ENCODE data around the gene EGLN3.

EGLN3 gene

DNA sequence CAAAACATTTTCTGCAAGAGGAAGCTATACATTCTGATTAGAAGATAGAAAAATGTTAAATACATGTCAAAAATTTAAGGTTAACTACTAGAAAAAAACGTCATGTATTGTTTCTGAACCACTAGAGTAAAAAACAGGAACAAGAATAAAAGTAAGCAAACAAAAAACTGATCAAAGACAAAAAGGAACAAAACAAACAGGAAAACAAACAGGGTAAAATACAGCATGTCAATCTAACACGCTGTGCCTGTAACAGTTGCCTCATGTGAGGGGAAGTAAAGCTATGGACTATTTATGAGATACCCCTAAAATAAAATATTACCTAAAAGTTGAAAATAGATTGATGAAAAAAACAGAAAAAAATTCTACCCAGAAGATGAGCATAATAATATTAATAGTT, 43.9 kb downstream of the EGLN3 start:
- H3K9ac ChIP-seq (ENCODE audit: low read length), result no peak overlapping the region
- no peak overlapping the region for H4K8ac ChIP-seq (ENCODE audit: low read depth, low read length)
- H3K56ac ChIP-seq (ENCODE audit: low read length), result no peak overlapping the region
- H3K18ac ChIP-seq (ENCODE audit: low read length), result no peak overlapping the region
- no peak overlapping the region for H4K5ac ChIP-seq (ENCODE audit: low read length)
- no peak overlapping the region for H3K23ac ChIP-seq (ENCODE audit: low read length)
- no peak overlapping the region for H3K27ac ChIP-seq (ENCODE audit: low read depth, low read length)
- no peak for DNase-seq
- H3K79me2 ChIP-seq (ENCODE audit: control insufficient read depth, insufficient read depth, low read length), result no peaks in the 10 kb centered on the region
- H2BK5ac ChIP-seq (ENCODE audit: low read length), result no peak overlapping the region
- no peaks in the 10 kb centered on the region for H3K27me3 ChIP-seq (ENCODE audit: insufficient read depth, low read length, poor library complexity)
- no peaks in the 10 kb centered on the region for H3K4me1 ChIP-seq (ENCODE audit: control insufficient read depth, low read depth, low read length)
- no peak overlapping the region for H2BK15ac ChIP-seq (replicated peaks; ENCODE audit: low read depth)
- H2AK5ac ChIP-seq (ENCODE audit: low read length), result no peak overlapping the region
- H3K4me3 ChIP-seq (ENCODE audit: low read length), result no peak overlapping the region
- no peaks in the 10 kb centered on the region for H3K79me1 ChIP-seq (ENCODE audit: low read length)
- no peaks in the 10 kb centered on the region for H3K36me3 ChIP-seq (ENCODE audit: control insufficient read depth, insufficient read depth, low read length)
- WGBS (ENCODE audit: extremely low coverage, insufficient coverage, low lambda C conversion rate), result no CpG with 5 or more reads among the region's 2 CpGs
- H2BK120ac ChIP-seq (ENCODE audit: low read depth, low read length), result no peak overlapping the region
- no peak overlapping the region for H3K4me2 ChIP-seq (ENCODE audit: low read length)
- no peak overlapping the region for H3K4ac ChIP-seq (ENCODE audit: low read depth, low read length)

DNA sequence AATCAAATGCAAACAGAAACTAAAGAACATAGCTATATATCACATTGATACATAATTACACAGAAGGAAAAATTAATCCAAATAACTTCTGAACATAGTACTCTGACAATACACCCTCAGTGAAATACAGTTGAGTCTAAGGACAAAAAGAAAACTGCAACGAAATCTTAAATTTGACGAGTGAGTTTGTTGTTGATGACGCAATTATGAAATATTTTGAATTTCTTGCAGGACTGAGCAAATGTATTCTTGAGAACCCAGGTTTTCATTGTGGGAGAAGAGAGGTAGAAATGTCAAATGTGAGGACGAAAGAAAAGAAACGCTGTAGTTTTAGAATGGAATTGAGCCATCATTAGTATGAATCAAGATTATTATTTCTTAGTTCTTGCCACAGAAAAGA, 46.3 kb downstream of the EGLN3 start:
- WGBS (ENCODE audit: extremely low coverage, insufficient coverage, low lambda C conversion rate), result 100% methylated on average over 3 of the region's 5 CpGs
- Histone ChIP-seq H4K8ac (ENCODE audit: low read depth, low read length) (no peak overlapping the region), H3K9ac (ENCODE audit: low read length) (no peak overlapping the region), H3K79me1 (ENCODE audit: low read length) (no peaks in the 10 kb centered on the region), H2BK5ac (ENCODE audit: low read length) (no peak overlapping the region), H3K27ac (ENCODE audit: low read depth, low read length) (no peak overlapping the region), H3K36me3 (ENCODE audit: control insufficient read depth, insufficient read depth, low read length) (no peaks in the 10 kb centered on the region), H3K4ac (ENCODE audit: low read depth, low read length) (no peak overlapping the region), H3K79me2 (ENCODE audit: control insufficient read depth, insufficient read depth, low read length) (no peaks in the 10 kb centered on the region), H3K27me3 (ENCODE audit: insufficient read depth, low read length, poor library complexity) (no peaks in the 10 kb centered on the region), H3K18ac (ENCODE audit: low read length) (no peak overlapping the region), H3K4me2 (ENCODE audit: low read length) (no peak overlapping the region), H2BK120ac (ENCODE audit: low read depth, low read length) (no peak overlapping the region), H2BK15ac (replicated peaks; ENCODE audit: low read depth) (no peak overlapping the region), H4K5ac (ENCODE audit: low read length) (no peak overlapping the region), H3K23ac (ENCODE audit: low read length) (no peak overlapping the region), H3K4me1 (ENCODE audit: control insufficient read depth, low read depth, low read length) (no peaks in the 10 kb centered on the region), H3K56ac (ENCODE audit: low read length) (no peak overlapping the region), H3K4me3 (ENCODE audit: low read length) (no peak overlapping the region), H2AK5ac (ENCODE audit: low read length) (no peak overlapping the region)
- no peak for DNase-seq

DNA sequence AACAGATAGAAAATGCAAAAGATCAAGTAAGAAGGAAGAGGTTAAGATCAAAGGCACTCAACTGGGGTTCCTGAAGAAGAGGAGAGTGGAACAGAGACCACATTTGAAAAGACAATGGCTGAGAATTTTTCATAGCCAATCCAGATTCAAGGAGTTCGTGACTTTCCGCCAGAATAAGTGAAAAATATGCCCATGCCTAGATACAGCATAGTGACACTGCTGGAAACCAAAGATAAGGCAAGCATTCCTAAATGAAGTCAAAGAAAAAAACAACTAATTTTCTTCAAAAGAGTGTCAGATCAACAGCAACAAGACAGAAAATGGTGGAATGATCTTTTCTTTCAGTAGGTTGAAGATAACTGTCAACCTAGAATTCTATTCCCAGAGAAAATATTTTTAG, 47.5 kb downstream of the EGLN3 start:
- no peak for DNase-seq

DNA sequence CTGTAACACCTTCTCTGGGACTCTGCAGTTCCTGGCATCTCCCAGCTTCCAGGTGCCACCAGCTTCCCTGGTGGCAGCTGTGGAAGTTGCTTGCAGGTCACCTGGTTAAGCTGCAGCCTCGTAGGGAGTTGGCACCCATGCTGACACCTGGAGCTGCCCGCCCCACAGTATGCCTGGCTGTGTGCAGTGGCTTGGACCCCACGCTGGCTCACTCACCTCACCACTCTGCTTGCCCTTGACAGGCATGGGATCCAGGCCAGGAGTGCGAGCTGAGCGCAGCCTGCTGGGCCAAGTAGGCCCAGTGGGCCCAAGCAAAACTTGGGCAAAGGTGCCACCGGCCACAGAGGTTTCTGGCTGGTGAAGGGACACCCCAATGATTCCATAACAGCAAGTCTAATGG, 48.5 kb downstream of the EGLN3 start:
- Histone ChIP-seq H3K9ac (ENCODE audit: low read length) (no peak overlapping the region), H3K4me3 (ENCODE audit: low read length) (no peak overlapping the region), H3K23ac (ENCODE audit: low read length) (no peak overlapping the region), H3K79me2 (ENCODE audit: control insufficient read depth, insufficient read depth, low read length) (no peaks in the 10 kb centered on the region), H3K4me2 (ENCODE audit: low read length) (no peak overlapping the region), H3K27ac (ENCODE audit: low read depth, low read length) (no peak overlapping the region), H3K4ac (ENCODE audit: low read depth, low read length) (no peak overlapping the region), H2BK5ac (ENCODE audit: low read length) (no peak overlapping the region), H3K4me1 (ENCODE audit: control insufficient read depth, low read depth, low read length) (no peaks in the 10 kb centered on the region), H2BK15ac (replicated peaks; ENCODE audit: low read depth) (no peak overlapping the region), H3K56ac (ENCODE audit: low read length) (no peak overlapping the region), H4K8ac (ENCODE audit: low read depth, low read length) (no peak overlapping the region), H2BK120ac (ENCODE audit: low read depth, low read length) (no peak overlapping the region), H3K18ac (ENCODE audit: low read length) (no peak overlapping the region), H3K79me1 (ENCODE audit: low read length) (no peaks in the 10 kb centered on the region), H4K5ac (ENCODE audit: low read length) (no peak overlapping the region), H3K27me3 (ENCODE audit: insufficient read depth, low read length, poor library complexity) (no peaks in the 10 kb centered on the region), H2AK5ac (ENCODE audit: low read length) (no peak overlapping the region), H3K36me3 (ENCODE audit: control insufficient read depth, insufficient read depth, low read length) (no peaks in the 10 kb centered on the region)
- DNase-seq, result no peak
- WGBS (ENCODE audit: extremely low coverage, insufficient coverage, low lambda C conversion rate), result no CpG with 5 or more reads among the region's 6 CpGs

More for the DNA sequence above, 47.5 kb downstream of the EGLN3 start:
- no peaks in the 10 kb centered on the region for H3K36me3 ChIP-seq (ENCODE audit: control insufficient read depth, insufficient read depth, low read length)
- no peak overlapping the region for H3K4me3 ChIP-seq (ENCODE audit: low read length)
- H3K79me2 ChIP-seq (ENCODE audit: control insufficient read depth, insufficient read depth, low read length), result no peaks in the 10 kb centered on the region
- no peak overlapping the region for H2AK5ac ChIP-seq (ENCODE audit: low read length)
- no peak overlapping the region for H3K18ac ChIP-seq (ENCODE audit: low read length)
- no peaks in the 10 kb centered on the region for H3K27me3 ChIP-seq (ENCODE audit: insufficient read depth, low read length, poor library complexity)
- H2BK5ac ChIP-seq (ENCODE audit: low read length), result no peak overlapping the region
- no peaks in the 10 kb centered on the region for H3K79me1 ChIP-seq (ENCODE audit: low read length)
- no peak overlapping the region for H3K9ac ChIP-seq (ENCODE audit: low read length)
- H4K5ac ChIP-seq (ENCODE audit: low read length), result no peak overlapping the region
- H3K27ac ChIP-seq (ENCODE audit: low read depth, low read length), result no peak overlapping the region
- no peak overlapping the region for H2BK15ac ChIP-seq (replicated peaks; ENCODE audit: low read depth)
- H4K8ac ChIP-seq (ENCODE audit: low read depth, low read length), result no peak overlapping the region
- H2BK120ac ChIP-seq (ENCODE audit: low read depth, low read length), result no peak overlapping the region
- WGBS (ENCODE audit: extremely low coverage, insufficient coverage, low lambda C conversion rate), result no CpG with 5 or more reads among the region's 2 CpGs
- H3K56ac ChIP-seq (ENCODE audit: low read length), result no peak overlapping the region
- no peak overlapping the region for H3K4ac ChIP-seq (ENCODE audit: low read depth, low read length)
- H3K23ac ChIP-seq (ENCODE audit: low read length), result no peak overlapping the region
- no peaks in the 10 kb centered on the region for H3K4me1 ChIP-seq (ENCODE audit: control insufficient read depth, low read depth, low read length)
- no peak overlapping the region for H3K4me2 ChIP-seq (ENCODE audit: low read length)

DNA sequence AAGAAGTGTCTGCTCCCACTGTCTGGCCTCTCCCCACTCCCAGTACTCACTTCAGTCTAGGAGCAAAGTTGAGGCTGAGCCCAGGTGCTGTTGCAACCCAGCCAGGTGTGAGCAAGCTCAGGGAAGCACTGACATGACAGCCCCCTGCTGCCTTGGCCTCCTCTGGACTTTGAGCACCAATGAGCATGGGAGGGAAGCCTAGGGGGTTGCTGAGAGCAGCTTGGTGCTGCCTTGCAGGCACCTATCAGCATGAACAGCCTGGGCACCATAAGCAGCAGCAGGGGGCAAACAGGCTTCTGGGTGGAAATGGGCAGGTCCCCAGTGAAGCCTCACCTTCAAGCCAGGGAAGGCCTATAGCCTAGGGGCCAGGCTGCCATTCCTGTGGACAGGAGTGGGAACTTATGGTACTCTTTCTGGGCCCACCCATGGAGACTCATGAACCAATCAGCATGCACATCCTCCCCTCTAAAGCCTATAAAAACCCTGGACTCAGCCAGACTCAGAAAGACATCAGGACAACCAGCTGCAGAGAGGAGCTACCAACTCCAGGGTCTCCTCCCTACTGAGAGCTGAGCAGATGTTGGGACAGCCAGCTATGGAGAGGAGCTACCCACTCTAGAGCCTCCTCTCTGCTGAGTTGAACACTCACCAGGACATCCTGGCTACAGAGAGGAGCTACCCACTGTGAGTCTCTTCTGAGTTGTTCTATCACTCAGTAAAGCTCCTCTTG, 49.3 kb downstream of the EGLN3 start:
- no peak overlapping the region for H3K23ac ChIP-seq (ENCODE audit: low read length)
- no peak overlapping the region for H3K4me2 ChIP-seq (ENCODE audit: low read length)
- no peak overlapping the region for H3K18ac ChIP-seq (ENCODE audit: low read length)
- no peak overlapping the region for H3K56ac ChIP-seq (ENCODE audit: low read length)
- no peak overlapping the region for H3K9ac ChIP-seq (ENCODE audit: low read length)
- H4K8ac ChIP-seq (ENCODE audit: low read depth, low read length), result no peak overlapping the region
- no peak overlapping the region for H3K4me3 ChIP-seq (ENCODE audit: low read length)
- no peak overlapping the region for H2BK15ac ChIP-seq (replicated peaks; ENCODE audit: low read depth)
- no peak overlapping the region for H4K5ac ChIP-seq (ENCODE audit: low read length)
- H3K79me1 ChIP-seq (ENCODE audit: low read length), result no peaks in the 10 kb centered on the region
- H3K4me1 ChIP-seq (ENCODE audit: control insufficient read depth, low read depth, low read length), result no peaks in the 10 kb centered on the region
- H3K27ac ChIP-seq (ENCODE audit: low read depth, low read length), result no peak overlapping the region
- no peak overlapping the region for H2AK5ac ChIP-seq (ENCODE audit: low read length)
- H2BK5ac ChIP-seq (ENCODE audit: low read length), result no peak overlapping the region
- H3K27me3 ChIP-seq (ENCODE audit: insufficient read depth, low read length, poor library complexity), result no peaks in the 10 kb centered on the region
- no peaks in the 10 kb centered on the region for H3K79me2 ChIP-seq (ENCODE audit: control insufficient read depth, insufficient read depth, low read length)
- no peak for DNase-seq
- H3K4ac ChIP-seq (ENCODE audit: low read depth, low read length), result no peak overlapping the region
- no peak overlapping the region for H2BK120ac ChIP-seq (ENCODE audit: low read depth, low read length)
- H3K36me3 ChIP-seq (ENCODE audit: control insufficient read depth, insufficient read depth, low read length), result no peaks in the 10 kb centered on the region

DNA sequence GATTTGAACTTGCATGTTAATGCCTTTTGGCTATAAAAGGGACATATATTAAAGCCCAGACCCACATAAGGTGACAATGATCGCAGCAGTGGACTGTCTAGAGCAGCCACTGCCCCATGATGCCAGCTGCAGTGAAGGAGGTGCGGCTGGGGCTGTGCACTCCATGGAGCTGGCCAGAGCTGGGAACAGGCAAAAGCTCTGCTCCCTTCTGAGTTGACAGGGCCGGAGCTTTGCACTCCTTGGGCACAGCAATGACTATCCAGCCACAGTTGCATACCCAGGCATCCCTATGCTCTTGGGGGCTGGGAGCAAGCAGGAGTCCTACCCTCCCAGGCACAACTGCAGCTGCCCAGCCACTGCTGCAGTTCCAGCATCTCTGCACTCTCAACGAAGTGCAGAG, 50.2 kb downstream of the EGLN3 start:
- H3K9ac ChIP-seq (ENCODE audit: low read length), result no peak overlapping the region
- no peaks in the 10 kb centered on the region for H3K36me3 ChIP-seq (ENCODE audit: control insufficient read depth, insufficient read depth, low read length)
- no CpG with 5 or more reads among the region's 4 CpGs for WGBS (ENCODE audit: extremely low coverage, insufficient coverage, low lambda C conversion rate)

More for the DNA sequence above, 50.2 kb downstream of the EGLN3 start:
- Histone ChIP-seq H4K5ac (ENCODE audit: low read length) (no peak overlapping the region), H3K4me2 (ENCODE audit: low read length) (no peak overlapping the region), H2BK5ac (ENCODE audit: low read length) (no peak overlapping the region), H2BK15ac (replicated peaks; ENCODE audit: low read depth) (no peak overlapping the region), H3K23ac (ENCODE audit: low read length) (no peak overlapping the region), H3K4me3 (ENCODE audit: low read length) (no peak overlapping the region), H3K18ac (ENCODE audit: low read length) (no peak overlapping the region), H3K79me2 (ENCODE audit: control insufficient read depth, insufficient read depth, low read length) (no peaks in the 10 kb centered on the region), H2AK5ac (ENCODE audit: low read length) (no peak overlapping the region), H3K27ac (ENCODE audit: low read depth, low read length) (no peak overlapping the region), H2BK120ac (ENCODE audit: low read depth, low read length) (no peak overlapping the region), H3K79me1 (ENCODE audit: low read length) (no peaks in the 10 kb centered on the region), H3K4ac (ENCODE audit: low read depth, low read length) (no peak overlapping the region), H3K56ac (ENCODE audit: low read length) (no peak overlapping the region), H3K27me3 (ENCODE audit: insufficient read depth, low read length, poor library complexity) (no peaks in the 10 kb centered on the region), H4K8ac (ENCODE audit: low read depth, low read length) (no peak overlapping the region), H3K4me1 (ENCODE audit: control insufficient read depth, low read depth, low read length) (no peaks in the 10 kb centered on the region)
- no peak for DNase-seq
